ENCODE data around the gene SIPA1L3. TPM values are rescaled to one million over a fixed set of nuclear protein-coding genes. Genes with fewer than 3 reads are reported as not detected.
A peak's percentile ranks its signal among the peaks of the same experiment; 100 is the strongest.

Gene SIPA1L3
- total and polyA plus RNA-seq, 4 donors, result 9.6 to 50.5 (median 27.6) TPM

- H3K36me3 ChIP-seq (ENCODE audit: control insufficient read depth in 4 of 4, insufficient read depth in 4 of 4, low read length in 4 of 4), result peaks cover 0 to 3% (median 0%) of the 10 kb centered on the region in 4 donors
- no peak overlapping the region for H3K4me3 ChIP-seq
- WGBS, 2 donors, result 61 to 72% methylated on average over 7 of the region's 7 CpGs
- no peaks in the 10 kb centered on the region for H3K9me3 ChIP-seq (ENCODE audit: control insufficient read depth in 4 of 4, insufficient read depth in 3 of 4, low read length in 3 of 4)
- ATAC-seq (ENCODE audit: insufficient read depth, low FRiP score) (no peak), DNase-seq (peak; percentile 27 to 64 (median 38))
- no peak for TF ChIP-seq CTCF (IDR thresholded peaks at IDR 0.05; ENCODE audit: control extremely low read depth, extremely low read depth)
- H3K27ac ChIP-seq (ENCODE audit: low read depth in 1 of 2, low read length in 1 of 2), result peak overlapping the region in 1 of 2 donors; percentile 62
- H3K27me3 ChIP-seq (ENCODE audit: control insufficient read depth in 3 of 3, insufficient read depth in 3 of 3, low read length in 2 of 3), result no peaks in the 10 kb centered on the region
- peaks cover 0 to 17% (median 12%) of the 10 kb centered on the region in 5 donors for H3K4me1 ChIP-seq (ENCODE audit: control insufficient read depth in 5 of 5, insufficient read depth in 5 of 5, low read length in 5 of 5)
- H3K9ac ChIP-seq (ENCODE audit: insufficient read depth in 1 of 2, low read length in 2 of 2), result no peak overlapping the region
These were observed 71.0 kb downstream of the SIPA1L3 start for GRCh38 chr19:37977992-37978391.

- H3K9ac ChIP-seq (ENCODE audit: insufficient read depth in 1 of 2, low read length in 2 of 2), result no peak overlapping the region
- TF ChIP-seq CTCF (IDR thresholded peaks at IDR 0.05; ENCODE audit: control extremely low read depth, extremely low read depth), result no peak
- DNase-seq, result no peak
- no peaks in the 10 kb centered on the region for H3K36me3 ChIP-seq (ENCODE audit: control insufficient read depth in 4 of 4, insufficient read depth in 4 of 4, low read length in 4 of 4)
- no peak for ATAC-seq (ENCODE audit: insufficient read depth, low FRiP score)
- peaks cover 0 to 17% (median 11%) of the 10 kb centered on the region in 5 donors for H3K4me1 ChIP-seq (ENCODE audit: control insufficient read depth in 5 of 5, insufficient read depth in 5 of 5, low read length in 5 of 5)
- no peaks in the 10 kb centered on the region for H3K9me3 ChIP-seq (ENCODE audit: control insufficient read depth in 4 of 4, insufficient read depth in 3 of 4, low read length in 3 of 4)
- no peak overlapping the region for H3K4me3 ChIP-seq
- 58 to 74% methylated on average over 13 of the region's 13 CpGs for WGBS, 2 donors
- peak overlapping the region in 1 of 2 donors; percentile 23 for H3K27ac ChIP-seq (ENCODE audit: low read depth in 1 of 2, low read length in 1 of 2)
- H3K27me3 ChIP-seq (ENCODE audit: control insufficient read depth in 3 of 3, insufficient read depth in 3 of 3, low read length in 2 of 3), result no peaks in the 10 kb centered on the region
These were observed 72.6 kb downstream of the SIPA1L3 start for GRCh38 chr19:37979547-37980082.

GRCh38 chr19:37980419-37981170 lies 73.6 kb downstream of the SIPA1L3 start:
- H3K4me1 ChIP-seq (ENCODE audit: control insufficient read depth in 5 of 5, insufficient read depth in 5 of 5, low read length in 5 of 5), result peaks cover 0 to 17% (median 10%) of the 10 kb centered on the region in 5 donors
- peak overlapping the region in 1 of 2 donors; percentile 72 for H3K27ac ChIP-seq (ENCODE audit: low read depth in 1 of 2, low read length in 1 of 2)
- no peak overlapping the region for H3K4me3 ChIP-seq
- WGBS, 2 donors, result 70 to 73% methylated on average over 12 of the region's 12 CpGs
- H3K9ac ChIP-seq (ENCODE audit: insufficient read depth in 1 of 2, low read length in 2 of 2), result no peak overlapping the region
- no peak for TF ChIP-seq CTCF (IDR thresholded peaks at IDR 0.05; ENCODE audit: control extremely low read depth, extremely low read depth)
- no peaks in the 10 kb centered on the region for H3K9me3 ChIP-seq (ENCODE audit: control insufficient read depth in 4 of 4, insufficient read depth in 3 of 4, low read length in 3 of 4)
- H3K27me3 ChIP-seq (ENCODE audit: control insufficient read depth in 3 of 3, insufficient read depth in 3 of 3, low read length in 2 of 3), result no peaks in the 10 kb centered on the region
- no peaks in the 10 kb centered on the region for H3K36me3 ChIP-seq (ENCODE audit: control insufficient read depth in 4 of 4, insufficient read depth in 4 of 4, low read length in 4 of 4)
- ATAC-seq (ENCODE audit: insufficient read depth, low FRiP score) (peak; percentile 17), DNase-seq (peak; percentile 24 to 85 (median 58))

Measured in lung (tissue), 12 donors.